WTC11 (cell line): ENCODE results near the gene POGK. TPM values are rescaled to one million over a fixed set of nuclear protein-coding genes. Genes with fewer than 3 reads are reported as not detected.
A peak's percentile ranks its signal among the peaks of the same experiment; 100 is the strongest.

ENCODE experiments used
- ATAC-seq: fragments of 200-7000 bp; cut with Tn5 transposase; 2 replicates; pipeline ENCODE4 v1.10.0; 2021; ENCODE audit warnings: mild to moderate bottlenecking, moderate library complexity
- CTCF ChIA-PET: fragments of 300-600 bp; sonication (Branson Sonifier 250); formaldehyde crosslinking; loops from one replicate; lab custom pipeline; 2021; ENCODE audit warnings: antibody characterized with exemption; lab: Charles Lee
- POLR2A ChIA-PET: fragments of 350-600 bp; sonication (Branson Sonifier 250); formaldehyde crosslinking; loops from one replicate; lab custom pipeline; 2021; ENCODE audit warnings: antibody characterized with exemption; lab: Charles Lee
- DNase-seq: peaks from one replicate; pipeline ENCODE4 v3.0.0; 2021; ENCODE audit warnings: low spot score
- H3K27ac Mint-ChIP-seq: 2 replicates; pipeline ENCODE4 v1.8.0; 2021; ENCODE audit warnings: mixed read lengths
- H3K27me3 Mint-ChIP-seq: 2 replicates; pipeline ENCODE4 v1.8.0; 2021; ENCODE audit warnings: low read depth, mild to moderate bottlenecking, moderate library complexity, mixed read lengths
- H3K36me3 Mint-ChIP-seq: 2 replicates; pipeline ENCODE4 v1.8.0; 2021; ENCODE audit warnings: mixed read lengths
- H3K4me1 Mint-ChIP-seq: 2 replicates; pipeline ENCODE4 v1.8.0; 2022; ENCODE audit warnings: mixed read lengths
- H3K4me3 Mint-ChIP-seq: 2 replicates; pipeline ENCODE4 v1.8.0; 2021; ENCODE audit warnings: mild to moderate bottlenecking, moderate library complexity, mixed read lengths
- H3K9me3 Mint-ChIP-seq: 2 replicates; pipeline ENCODE4 v1.8.0; 2021; ENCODE audit warnings: mixed read lengths
- ATF2 ChIP-seq: sonication (generic); formaldehyde crosslinking; IDR thresholded peaks from 2 replicates; pipeline ENCODE4 v1.8.1; 2022; ENCODE audit warnings: low read depth, missing genetic modification reagents, borderline replicate concordance
- EMX1 ChIP-seq: fragments of 250-450 bp; sonication (Bioruptor Pico); IDR thresholded peaks from 2 replicates; pipeline ENCODE4 v1.8.0; 2021; ENCODE audit warnings: mild to moderate bottlenecking
- ERG ChIP-seq: fragments of 250-450 bp; sonication (Bioruptor Pico); IDR thresholded peaks from 2 replicates; pipeline ENCODE4 v1.8.0; 2021; ENCODE audit warnings: mild to moderate bottlenecking
- FOXP4 ChIP-seq: sonication (generic); formaldehyde crosslinking; IDR thresholded peaks from 2 replicates; pipeline ENCODE4 v1.8.0; 2022; ENCODE audit warnings: mild to moderate bottlenecking, missing genetic modification reagents
- GABPB1 ChIP-seq: sonication (generic); formaldehyde crosslinking; IDR thresholded peaks from 2 replicates; pipeline ENCODE4 v1.8.1; 2023; ENCODE audit warnings: mild to moderate bottlenecking, missing genetic modification reagents
- GTF2I ChIP-seq: fragments of 250-450 bp; sonication (Bioruptor Pico); conservative IDR thresholded peaks from 2 replicates; pipeline ENCODE4 v1.4.0; 2021; ENCODE audit warnings: mild to moderate bottlenecking
- HMGXB4 ChIP-seq: sonication (generic); formaldehyde crosslinking; IDR thresholded peaks from 2 replicates; pipeline ENCODE4 v1.8.1; 2023; ENCODE audit warnings: mild to moderate bottlenecking, moderate library complexity, missing genetic modification reagents
- KAT7 ChIP-seq: sonication (generic); formaldehyde crosslinking; IDR thresholded peaks from 2 replicates; pipeline ENCODE4 v1.8.1; 2023; ENCODE audit warnings: missing genetic modification reagents, mild to moderate bottlenecking, borderline replicate concordance
- MAX ChIP-seq: sonication (generic); formaldehyde crosslinking; IDR thresholded peaks from 2 replicates; pipeline ENCODE4 v1.8.0; 2022; ENCODE audit warnings: mild to moderate bottlenecking, missing genetic modification reagents
- MLX ChIP-seq: sonication (generic); formaldehyde crosslinking; IDR thresholded peaks from 2 replicates; pipeline ENCODE4 v1.8.1; 2023; ENCODE audit warnings: mild to moderate bottlenecking, missing genetic modification reagents, moderate library complexity
- NFYB ChIP-seq: sonication (generic); formaldehyde crosslinking; conservative IDR thresholded peaks from 2 replicates; pipeline ENCODE4 v1.8.0; 2022; ENCODE audit warnings: low read depth, missing genetic modification reagents
- NR3C1 ChIP-seq: sonication (generic); formaldehyde crosslinking; conservative IDR thresholded peaks from 2 replicates; pipeline ENCODE4 v1.8.1; 2023; ENCODE audit warnings: low read depth, mild to moderate bottlenecking, missing genetic modification reagents
- OVOL2 ChIP-seq: fragments of 250-450 bp; sonication (Bioruptor Pico); IDR thresholded peaks from 2 replicates; pipeline ENCODE4 v1.9.0; 2021; ENCODE audit warnings: mild to moderate bottlenecking, borderline replicate concordance
- SOX15 ChIP-seq: fragments of 250-450 bp; sonication (Bioruptor Pico); IDR thresholded peaks from 2 replicates; pipeline ENCODE4 v1.9.0; 2021; ENCODE audit warnings: mild to moderate bottlenecking
- SP1 ChIP-seq: sonication (generic); formaldehyde crosslinking; conservative IDR thresholded peaks from 2 replicates; pipeline ENCODE4 v1.8.1; 2022; ENCODE audit warnings: missing genetic modification reagents
- TCF7 ChIP-seq: sonication (generic); formaldehyde crosslinking; IDR thresholded peaks from 2 replicates; pipeline ENCODE4 v1.8.0; 2022; ENCODE audit warnings: mild to moderate bottlenecking, low read depth, missing genetic modification reagents, moderate library complexity
- ZNF263 ChIP-seq: sonication (generic); formaldehyde crosslinking; IDR thresholded peaks from 2 replicates; pipeline ENCODE4 v1.8.1; 2022; ENCODE audit warnings: low read depth, mild to moderate bottlenecking, moderate library complexity, missing genetic modification reagents
- ZNF423 ChIP-seq: fragments of 250-450 bp; sonication (Bioruptor Pico); IDR thresholded peaks from 2 replicates; pipeline ENCODE4 v2.1.2; 2022; ENCODE audit warnings: mild to moderate bottlenecking, moderate library complexity
- ZNF532 ChIP-seq: fragments of 250-450 bp; sonication (Bioruptor Pico); IDR thresholded peaks from 2 replicates; pipeline ENCODE4 v1.9.0; 2021; ENCODE audit warnings: mild to moderate bottlenecking, borderline replicate concordance
- total RNA-seq: library from RNA; stranded (reverse); gene quantifications from 3 replicates; pipeline ENCODE4 v1.2.3, GENCODE V29; 2021

POGK gene
- total RNA-seq, 1 experiment from 2014 or later, result 33.1 TPM

- ChIA-PET CTCF (interaction anchor here (0.9 to 1.1 kb wide), 2 partner anchors 17 to 51 kb away, joined by 3 to 4 read pairs; partner anchors contain the start of gene TADA1), POLR2A (interaction anchor here (1.0 kb wide), 1 partner anchor 17 kb away, joined by 4 read pairs; the partner anchor contains the start of gene TADA1)
- H3K4me3 Mint-ChIP-seq, result no peak overlapping the region
Measured at GRCh38 chr1:166858726-166859419, 19.6 kb downstream of the POGK start.

GRCh38 chr1:166859597-166859996 is 20.3 kb downstream of the POGK start:
- POLR2A ChIA-PET, result interaction anchor here (1.0 kb wide), 1 partner anchor 17 kb away, joined by 4 read pairs; the partner anchor contains the start of gene TADA1
- peaks cover 30% of the 10 kb centered on the region for H3K4me1 Mint-ChIP-seq
- H3K9me3 Mint-ChIP-seq, result no peaks in the 10 kb centered on the region
- ATAC-seq (peak; percentile 32; the same call in 1 of the 2 replicates), DNase-seq (no peak)
- no peak overlapping the region for H3K4me3 Mint-ChIP-seq
- TF ChIP-seq ZNF532 (no peak), ZNF423 (peak; percentile 80)
- H3K27me3 Mint-ChIP-seq, result no peaks in the 10 kb centered on the region
- peaks cover 64% of the 10 kb centered on the region for H3K36me3 Mint-ChIP-seq
- H3K27ac Mint-ChIP-seq, result peak overlapping the region; percentile 54; the same call in 1 of the 2 replicates
- CTCF ChIA-PET, result interaction anchor here (0.9 to 1.1 kb wide), 3 partner anchors 17 to 198 kb away, joined by 3 to 6 read pairs (median 4); partner anchors contain the start of gene TADA1

More at GRCh38 chr1:166858726-166859419, 19.6 kb downstream of the POGK start:
- Mint-ChIP-seq H3K27ac (peak overlapping the region; percentile 54; the same call in 1 of the 2 replicates), H3K27me3 (no peaks in the 10 kb centered on the region), H3K9me3 (no peaks in the 10 kb centered on the region), H3K36me3 (peaks cover 63% of the 10 kb centered on the region), H3K4me1 (peaks cover 30% of the 10 kb centered on the region)
- TF ChIP-seq KAT7 (CRISPR knock-in tag) (no peak), GABPB1 (no peak), FOXP4 (CRISPR knock-in tag) (no peak), EMX1 (CRISPR knock-in tag) (no peak), TCF7 (no peak), NR3C1 (CRISPR knock-in tag) (no peak), SP1 (no peak), NFYB (CRISPR knock-in tag) (no peak), ATF2 (no peak), GTF2I (CRISPR knock-in tag) (no peak)
- ATAC-seq (no peak), DNase-seq (no peak)

- DNase-seq (no peak), ATAC-seq (no peak)
- Mint-ChIP-seq H3K36me3 (peaks cover 67% of the 10 kb centered on the region), H3K9me3 (0 out of 2 replicates have a peak, but pooled peaks cover 3% of the 10 kb centered on the region), H3K4me3 (no peak overlapping the region), H3K4me1 (peaks cover 29% of the 10 kb centered on the region), H3K27ac (no peak overlapping the region), H3K27me3 (no peaks in the 10 kb centered on the region)
- ChIA-PET POLR2A (no interaction called here), CTCF (no interaction called here)
- TF ChIP-seq MAX (CRISPR knock-in tag) (no peak), SOX15 (CRISPR knock-in tag) (no peak), ERG (CRISPR knock-in tag) (no peak), ZNF263 (CRISPR knock-in tag) (no peak), KAT7 (CRISPR knock-in tag) (no peak), GTF2I (CRISPR knock-in tag) (no peak), MLX (CRISPR knock-in tag) (no peak), OVOL2 (no peak), HMGXB4 (CRISPR knock-in tag) (no peak)
Measured at GRCh38 chr1:166865926-166866325, 26.7 kb downstream of the POGK start.
